GM11168 (cell line): ENCODE results near the gene MCF2L2.

Experiments
- in situ Hi-C: fragments of 300-500 bp; cut with MboI; formaldehyde crosslinking; loops from one replicate; pipeline ENCODE4 v1.12.0; 2022; ENCODE audit warnings: low sequenced_read_pairs; ENCODE audit not compliant: unreplicated experiment

The MCF2L2 gene

GRCh38 chr3:183340222-183340621 lies 88.2 kb downstream of the MCF2L2 start:
- in situ Hi-C loops = no loop called here

- in situ Hi-C loops = no loop called here
These were observed 88.8 kb downstream of the MCF2L2 start for GRCh38 chr3:183339461-183340086.

- in situ Hi-C loops = no loop called here
These were observed 89.9 kb downstream of the MCF2L2 start for GRCh38 chr3:183338520-183338919.

- in situ Hi-C loops = no loop called here
These were observed 95.9 kb downstream of the MCF2L2 start for GRCh38 chr3:183332487-183332886.

GRCh38 chr3:183331498-183331897 lies 96.9 kb downstream of the MCF2L2 start:
- in situ Hi-C loops = no loop called here

GRCh38 chr3:183330881-183331280 lies 97.5 kb downstream of the MCF2L2 start:
- in situ Hi-C loops = no loop called here

- in situ Hi-C loops = no loop called here
These were observed 98.9 kb downstream of the MCF2L2 start for GRCh38 chr3:183329543-183329942.

GRCh38 chr3:183328823-183329222 lies 99.6 kb downstream of the MCF2L2 start:
- in situ Hi-C loops = no loop called here

- in situ Hi-C loops = no loop called here
These were observed 100.3 kb downstream of the MCF2L2 start for GRCh38 chr3:183328164-183328563.

- in situ Hi-C loops = no loop called here
These were observed 101.1 kb downstream of the MCF2L2 start for GRCh38 chr3:183327343-183327742.

- in situ Hi-C loops = no loop called here
These were observed 104.3 kb downstream of the MCF2L2 start for GRCh38 chr3:183324083-183324482.

- in situ Hi-C loops = no loop called here
These were observed 109.0 kb downstream of the MCF2L2 start for GRCh38 chr3:183319371-183319770.

- in situ Hi-C loops = no loop called here
These were observed 109.5 kb downstream of the MCF2L2 start for GRCh38 chr3:183318877-183319276.

GRCh38 chr3:183317886-183318865 lies 110.2 kb downstream of the MCF2L2 start:
- in situ Hi-C loops = no loop called here

- in situ Hi-C loops = no loop called here
These were observed 111.1 kb downstream of the MCF2L2 start for GRCh38 chr3:183317271-183317670.

GRCh38 chr3:183315739-183316138 lies 112.7 kb downstream of the MCF2L2 start:
- in situ Hi-C loops = no loop called here

- in situ Hi-C loops = no loop called here
These were observed 114.7 kb downstream of the MCF2L2 start for GRCh38 chr3:183313764-183314163.

- in situ Hi-C loops = no loop called here
These were observed 115.1 kb downstream of the MCF2L2 start for GRCh38 chr3:183313351-183313750.

- in situ Hi-C loops = no loop called here
These were observed 116.0 kb downstream of the MCF2L2 start for GRCh38 chr3:183312433-183312832.

- in situ Hi-C loops = no loop called here
These were observed 117.5 kb downstream of the MCF2L2 start for GRCh38 chr3:183310936-183311335.

GRCh38 chr3:183309276-183309675 lies 119.1 kb downstream of the MCF2L2 start:
- in situ Hi-C loops = no loop called here
